HPDE6-E6E7 (cell line): ENCODE results near the gene B3GNT4.
"Not testable (repeated sequence)": the region's sequence is repeated elsewhere in the genome, so short reads cannot be mapped to it uniquely, and the experiment has no call there.

Source experiments
- DNase-seq: peaks from one replicate; pipeline ENCODE4 v3.0.0; 2011; ENCODE audit warnings: missing footprints; ENCODE audit errors: extremely low spot score

B3GNT4 gene

DNA sequence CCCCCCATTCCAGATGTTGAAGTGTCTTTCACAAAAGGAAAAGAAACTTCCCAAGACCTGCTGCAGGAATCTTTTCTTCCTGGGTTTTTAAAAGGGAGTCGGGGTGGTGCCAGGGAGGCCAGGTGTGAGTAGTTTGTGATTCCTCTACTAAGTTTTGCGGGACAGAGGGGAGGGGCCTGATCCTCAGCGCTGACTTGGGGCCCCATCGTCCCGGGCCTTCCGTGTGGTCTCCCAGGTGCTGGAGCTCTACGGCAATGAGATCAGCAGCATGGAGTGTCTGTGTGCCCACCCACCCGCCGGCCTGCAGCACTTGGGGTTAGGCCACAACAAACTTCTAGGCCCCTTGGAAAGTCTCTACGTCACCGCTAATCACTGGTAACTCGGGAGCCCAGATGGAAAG is 16.0 kb upstream of the B3GNT4 start:
- DNase-seq: no peak

DNA sequence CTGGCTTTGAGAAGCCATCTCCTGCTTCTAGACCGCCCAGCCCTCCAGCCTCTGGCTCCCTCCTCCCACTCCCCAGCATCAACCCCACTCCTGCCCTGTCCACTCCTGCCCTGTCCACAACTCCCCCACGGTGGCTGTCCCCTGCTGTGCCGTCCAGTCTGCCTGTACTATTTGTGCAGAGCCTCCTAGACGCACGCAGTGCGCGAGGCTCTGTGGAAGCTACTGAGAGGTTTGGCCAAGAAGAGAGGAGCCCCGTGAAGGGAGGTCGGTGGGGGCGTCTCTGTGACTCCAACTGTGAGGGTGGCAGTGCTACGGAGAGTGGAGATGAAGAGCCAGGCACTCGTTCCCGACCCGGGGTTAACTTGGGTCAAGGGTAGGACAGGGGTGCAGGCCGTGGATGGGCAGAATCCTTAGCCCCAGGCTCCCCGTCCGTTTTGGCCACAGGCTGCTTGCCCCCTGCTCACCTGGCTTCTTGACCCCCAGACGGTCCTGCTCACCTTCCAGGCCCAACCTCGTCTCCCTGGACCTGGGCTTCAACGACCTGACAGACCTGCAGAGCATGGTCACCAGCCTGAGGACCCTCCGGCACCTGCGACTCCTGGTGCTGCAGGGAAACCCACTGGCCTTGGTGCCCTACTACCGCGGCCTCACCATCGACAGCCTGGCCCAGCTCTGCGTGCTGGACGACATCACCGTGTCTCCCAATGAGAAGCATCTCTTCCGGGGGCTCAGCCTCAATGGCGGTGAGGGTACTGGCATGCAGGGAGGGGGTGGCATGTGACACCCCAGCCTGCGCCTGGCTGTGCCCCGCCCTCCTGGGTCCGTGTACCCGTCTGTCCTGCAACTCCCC is 13.7 kb upstream of the B3GNT4 start:
- no peak for DNase-seq

DNA sequence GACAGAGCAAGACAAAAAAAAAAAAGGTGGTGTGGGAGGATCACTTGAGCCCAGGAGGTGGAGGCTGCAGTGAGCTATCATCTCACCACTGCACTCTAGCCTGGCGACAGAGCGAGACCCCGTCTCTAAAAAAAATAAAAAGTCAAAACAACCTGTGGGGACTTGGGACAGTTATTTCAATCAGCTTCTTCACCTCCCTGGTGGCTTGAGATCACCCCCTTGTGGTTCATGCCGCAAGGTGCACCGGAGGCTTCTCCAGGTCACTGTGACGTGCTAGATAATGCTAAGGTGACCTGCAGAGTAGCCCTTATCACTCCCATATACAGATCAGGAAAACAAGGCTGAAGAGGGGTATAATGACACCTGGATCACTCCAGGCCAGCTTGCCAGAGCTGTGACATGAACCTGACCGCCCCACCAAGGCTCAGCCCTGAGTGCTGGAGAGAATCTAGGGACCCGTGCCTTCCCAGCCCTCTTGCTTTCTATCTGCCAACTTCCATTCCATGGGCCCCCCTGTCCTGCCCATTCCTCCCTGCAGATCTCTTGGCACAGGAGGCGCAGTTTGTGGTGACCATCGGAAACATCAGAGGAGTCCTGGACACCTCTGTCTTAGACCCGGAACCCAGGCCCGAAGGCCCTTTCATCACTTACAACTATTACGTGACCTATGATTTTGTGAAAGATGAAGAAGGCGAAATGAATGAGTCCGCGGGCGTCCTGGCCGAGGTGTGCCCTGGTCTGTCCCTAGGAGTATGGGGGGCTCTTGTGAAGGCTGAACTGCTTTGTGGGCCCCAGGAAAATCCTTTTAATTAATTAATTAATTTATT is 12.5 kb upstream of the B3GNT4 start:
- peak; percentile 74 for DNase-seq

GRCh38 chr12:122192441-122192840 is 11.1 kb upstream of the B3GNT4 start:
- no peak for DNase-seq

- no peak for DNase-seq
These were observed 8.7 kb upstream of the B3GNT4 start for GRCh38 chr12:122194804-122195203.

- no peak for DNase-seq
These were observed 8.1 kb upstream of the B3GNT4 start for GRCh38 chr12:122195405-122195804.

DNA sequence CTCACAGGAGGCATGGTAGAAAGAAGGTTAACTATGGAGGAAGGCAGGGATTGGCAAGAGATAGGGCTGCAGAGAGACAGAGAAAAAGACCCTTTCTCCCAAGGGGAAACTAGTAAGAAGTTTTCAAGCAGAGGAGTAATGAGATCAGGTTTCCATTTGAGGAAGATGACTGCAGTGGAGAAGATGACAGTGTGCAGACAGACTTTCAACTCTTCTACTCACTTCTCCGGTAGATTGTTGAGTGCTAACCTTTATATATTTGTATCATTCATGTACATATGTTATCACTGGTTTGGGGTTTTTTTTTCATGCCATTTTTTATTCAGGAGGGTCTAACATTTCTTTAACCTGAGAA is 5.9 kb upstream of the B3GNT4 start:
- DNase-seq: no peak

- no peak for DNase-seq
These were observed 3.8 kb upstream of the B3GNT4 start for GRCh38 chr12:122199484-122200355.

DNA sequence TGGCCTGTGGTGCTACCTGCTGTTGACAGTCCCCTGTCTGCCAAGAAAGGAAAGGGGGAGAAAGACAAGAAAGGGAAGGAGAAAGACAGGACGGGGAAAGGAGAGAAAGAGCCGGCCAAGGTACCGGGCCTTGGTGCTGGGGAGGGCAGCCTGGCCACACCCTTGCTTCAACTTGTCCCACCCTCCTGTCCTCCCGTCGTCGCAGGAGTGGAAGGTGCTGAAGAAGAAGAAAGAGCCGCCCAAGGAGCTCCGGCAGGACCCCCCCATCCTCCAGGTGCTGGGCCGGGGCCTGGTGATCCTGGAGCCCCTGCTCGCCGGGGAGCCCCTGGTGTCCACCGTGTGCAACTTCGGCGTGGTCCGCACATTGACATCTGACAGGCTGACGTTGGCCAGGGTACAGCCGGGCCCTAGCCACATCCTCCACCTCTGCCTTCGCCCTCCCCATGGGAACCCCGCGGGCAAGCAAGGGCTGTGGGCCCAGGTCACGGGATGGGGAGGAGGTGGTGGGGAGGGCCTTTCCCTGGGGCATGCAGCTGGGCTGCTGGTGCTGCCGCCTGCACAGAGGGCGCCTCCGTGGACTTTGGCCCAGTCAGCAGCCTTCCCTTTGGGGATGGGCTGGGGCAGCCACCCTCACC is 2.9 kb upstream of the B3GNT4 start:
- no peak for DNase-seq

GRCh38 chr12:122201381-122201780 is 2.1 kb upstream of the B3GNT4 start:
- no peak for DNase-seq

- DNase-seq: no peak
These were observed 1.5 kb upstream of the B3GNT4 start for GRCh38 chr12:122202017-122202416.

- not testable (repeated sequence) for DNase-seq
These were observed 698 bp upstream of the B3GNT4 start for GRCh38 chr12:122202811-122203210.

- no peak for DNase-seq
These were observed 901 bp downstream of the B3GNT4 start for GRCh38 chr12:122204167-122205052.

DNA sequence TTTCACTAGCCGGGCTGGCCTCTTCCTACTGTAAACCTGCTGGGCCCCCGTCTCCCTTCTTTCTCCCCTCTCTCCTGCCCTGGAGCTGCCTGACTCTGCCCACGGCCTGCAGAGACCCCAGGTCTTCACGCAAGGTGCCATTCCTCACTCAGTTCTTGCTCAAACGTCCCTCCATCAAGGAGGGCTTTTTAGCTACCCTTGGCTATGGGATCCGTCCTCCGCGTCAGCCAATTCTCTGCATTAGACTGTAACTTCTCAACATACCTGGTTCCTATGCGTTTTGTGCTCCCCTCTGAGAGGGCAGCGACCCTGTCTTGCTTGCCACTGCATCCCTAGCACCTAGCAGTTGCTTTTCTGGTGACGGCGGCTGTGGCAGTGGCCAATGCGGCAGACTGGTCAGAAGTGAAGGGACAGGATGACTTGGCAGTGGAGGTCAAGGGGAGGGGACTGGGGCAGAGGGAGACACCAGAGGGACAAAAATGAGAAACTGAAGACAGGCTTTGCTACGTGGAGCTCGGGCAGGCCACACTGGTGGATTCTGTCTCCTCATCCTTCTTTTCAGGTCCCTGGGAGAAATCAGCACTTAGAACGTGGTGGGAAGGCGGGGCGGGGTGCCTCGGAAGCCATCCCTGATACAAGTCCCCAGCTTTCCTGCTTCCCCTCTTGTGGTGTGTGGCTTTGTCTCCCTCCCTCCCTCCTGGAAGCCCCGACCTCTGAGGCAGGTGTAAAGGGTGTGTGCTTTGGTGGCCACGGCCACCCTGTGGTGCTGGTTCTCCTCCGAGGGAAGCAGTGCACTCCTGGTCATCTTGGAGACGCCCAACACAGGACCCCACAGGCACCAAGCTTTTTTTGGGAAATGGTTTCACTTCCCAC is 1.8 kb downstream of the B3GNT4 start:
- DNase-seq: no peak

DNA sequence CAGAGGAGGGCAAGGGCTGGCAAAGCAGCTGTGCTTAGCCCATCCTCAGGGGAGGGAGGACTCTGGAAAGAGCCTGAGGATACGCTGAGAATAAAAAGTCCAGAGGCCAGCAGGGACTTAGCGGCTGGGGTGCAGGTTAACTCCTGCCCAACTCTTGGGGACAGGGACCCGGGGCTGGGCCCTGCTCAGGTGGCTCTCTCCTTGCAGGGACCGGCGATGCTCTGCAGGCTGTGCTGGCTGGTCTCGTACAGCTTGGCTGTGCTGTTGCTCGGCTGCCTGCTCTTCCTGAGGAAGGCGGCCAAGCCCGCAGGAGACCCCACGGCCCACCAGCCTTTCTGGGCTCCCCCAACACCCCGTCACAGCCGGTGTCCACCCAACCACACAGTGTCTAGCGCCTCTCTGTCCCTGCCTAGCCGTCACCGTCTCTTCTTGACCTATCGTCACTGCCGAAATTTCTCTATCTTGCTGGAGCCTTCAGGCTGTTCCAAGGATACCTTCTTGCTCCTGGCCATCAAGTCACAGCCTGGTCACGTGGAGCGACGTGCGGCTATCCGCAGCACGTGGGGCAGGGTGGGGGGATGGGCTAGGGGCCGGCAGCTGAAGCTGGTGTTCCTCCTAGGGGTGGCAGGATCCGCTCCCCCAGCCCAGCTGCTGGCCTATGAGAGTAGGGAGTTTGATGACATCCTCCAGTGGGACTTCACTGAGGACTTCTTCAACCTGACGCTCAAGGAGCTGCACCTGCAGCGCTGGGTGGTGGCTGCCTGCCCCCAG is 2.8 kb downstream of the B3GNT4 start:
- DNase-seq: no peak

GRCh38 chr12:122206976-122207375 is 3.5 kb downstream of the B3GNT4 start:
- DNase-seq: no peak

DNA sequence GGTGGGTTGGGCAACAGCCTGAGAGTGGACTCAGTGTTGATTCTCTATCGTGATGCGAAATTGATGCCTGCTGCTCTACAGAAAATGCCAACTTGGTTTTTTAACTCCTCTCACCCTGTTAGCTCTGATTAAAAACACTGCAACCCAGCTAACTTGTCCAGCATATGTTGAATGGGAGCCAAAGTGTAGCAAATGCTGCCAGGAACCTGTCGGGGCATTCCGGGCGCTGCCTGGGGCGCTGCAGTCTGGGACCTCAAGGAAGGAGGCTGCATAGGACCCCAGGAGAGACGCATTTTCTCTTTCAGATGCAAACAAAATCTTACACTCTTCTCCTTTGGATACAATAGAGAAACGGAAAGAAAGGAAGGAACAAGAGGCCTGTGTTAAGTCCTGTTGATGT is 3.9 kb downstream of the B3GNT4 start:
- no peak for DNase-seq

DNA sequence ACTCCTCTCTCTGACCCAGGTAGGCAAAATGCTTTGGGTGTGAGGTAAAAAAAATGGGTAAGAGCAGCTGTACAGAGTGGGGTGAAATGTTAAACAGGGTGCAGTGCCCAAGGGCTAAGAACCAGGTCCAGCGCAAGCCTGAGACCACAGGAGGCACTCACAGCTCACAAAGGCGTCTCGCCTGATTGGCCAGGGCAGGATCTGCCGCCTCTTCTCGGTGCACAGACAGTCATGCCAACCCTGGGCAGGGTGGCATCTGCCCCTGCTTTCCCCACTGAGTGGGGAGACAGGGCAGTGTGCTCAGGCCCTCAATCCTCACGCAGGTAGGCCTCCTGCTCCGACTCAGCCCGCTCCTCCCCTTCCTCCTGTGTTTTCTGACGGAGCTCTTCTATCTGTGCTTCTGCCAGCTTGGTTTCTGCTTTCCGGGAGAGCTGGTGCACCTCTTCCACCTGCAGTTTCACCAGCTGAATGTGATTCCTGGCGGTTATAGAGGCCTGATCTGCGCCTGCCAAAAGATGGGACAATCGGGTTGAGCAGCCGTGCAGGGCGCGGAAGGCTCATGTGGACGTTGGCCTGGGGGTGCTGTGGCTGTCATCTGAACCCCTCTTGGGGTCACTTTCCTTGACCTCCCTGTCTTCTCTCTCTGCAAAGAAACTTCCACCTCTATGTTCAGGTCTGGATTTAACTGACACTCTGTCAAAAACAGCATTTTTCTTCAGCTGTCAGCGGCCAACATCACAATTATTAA is 4.7 kb downstream of the B3GNT4 start:
- no peak for DNase-seq
